Fibroblast of the aortic adventitia (primary cell): Measurements from ENCODE around the gene MAP7D3. TPM values are rescaled to one million over a fixed set of nuclear protein-coding genes. Genes with fewer than 3 reads are reported as not detected.

Source experiments
- DNase-seq: peaks from one replicate; pipeline ENCODE4 v3.0.0-alpha.2; 2010; ENCODE audit warnings: low read depth
- H3K4me3 ChIP-seq: 2 replicates; pipeline ENCODE4 v1.5.1; 2011; ENCODE audit warnings: low read depth, mild to moderate bottlenecking, control low read depth, low read length, moderate library complexity
- total RNA-seq: library from RNA; depleted of rRNA; stranded (reverse); fragments of >200 nt; gene quantifications from 2 replicates; pipeline ENCODE4 v1.2.3, GENCODE V29; 2012; ENCODE audit warnings: low replicate concordance
- TF ChIP-seq, protein P1 (sequence below): IDR thresholded peaks from 2 replicates; pipeline ENCODE4 v1.5.1; 2011; ENCODE audit warnings: mild to moderate bottlenecking, low read length, control low read depth, inconsistent platforms; ENCODE audit not compliant: insufficient read depth

The MAP7D3 gene
- total RNA-seq, 1 donor: 18.6 TPM

DNA sequence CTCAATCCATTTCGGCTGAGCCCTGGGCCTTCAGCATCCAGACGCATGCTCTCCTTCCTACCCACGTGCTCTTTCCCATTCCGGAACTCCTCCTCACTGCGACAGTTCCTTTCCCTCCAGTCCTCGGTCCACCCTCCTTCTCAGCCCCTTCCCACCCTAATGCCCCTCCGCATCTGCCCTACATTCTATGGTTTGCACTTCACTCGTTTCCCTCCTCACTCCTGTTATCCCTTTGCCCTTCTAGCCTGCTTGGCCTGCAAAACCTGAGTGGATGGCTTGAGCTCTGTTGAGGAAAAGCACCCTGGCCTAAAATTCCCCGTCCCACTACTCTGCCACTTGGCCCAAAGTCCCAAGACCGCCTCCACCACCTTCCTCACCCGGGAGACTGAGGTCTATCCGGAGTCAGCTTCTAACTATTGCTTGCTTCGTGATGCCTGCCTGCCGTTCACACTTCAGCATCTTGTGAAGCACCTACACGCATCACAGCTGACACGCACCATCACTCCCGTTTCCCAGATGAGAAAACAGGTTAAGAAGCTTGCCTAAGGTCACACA, 38.6 kb downstream of the MAP7D3 start:
- no peak overlapping the region for H3K4me3 ChIP-seq
- TF ChIP-seq, protein P1, sequence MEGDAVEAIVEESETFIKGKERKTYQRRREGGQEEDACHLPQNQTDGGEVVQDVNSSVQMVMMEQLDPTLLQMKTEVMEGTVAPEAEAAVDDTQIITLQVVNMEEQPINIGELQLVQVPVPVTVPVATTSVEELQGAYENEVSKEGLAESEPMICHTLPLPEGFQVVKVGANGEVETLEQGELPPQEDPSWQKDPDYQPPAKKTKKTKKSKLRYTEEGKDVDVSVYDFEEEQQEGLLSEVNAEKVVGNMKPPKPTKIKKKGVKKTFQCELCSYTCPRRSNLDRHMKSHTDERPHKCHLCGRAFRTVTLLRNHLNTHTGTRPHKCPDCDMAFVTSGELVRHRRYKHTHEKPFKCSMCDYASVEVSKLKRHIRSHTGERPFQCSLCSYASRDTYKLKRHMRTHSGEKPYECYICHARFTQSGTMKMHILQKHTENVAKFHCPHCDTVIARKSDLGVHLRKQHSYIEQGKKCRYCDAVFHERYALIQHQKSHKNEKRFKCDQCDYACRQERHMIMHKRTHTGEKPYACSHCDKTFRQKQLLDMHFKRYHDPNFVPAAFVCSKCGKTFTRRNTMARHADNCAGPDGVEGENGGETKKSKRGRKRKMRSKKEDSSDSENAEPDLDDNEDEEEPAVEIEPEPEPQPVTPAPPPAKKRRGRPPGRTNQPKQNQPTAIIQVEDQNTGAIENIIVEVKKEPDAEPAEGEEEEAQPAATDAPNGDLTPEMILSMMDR: no peak
- no peak for DNase-seq

DNA sequence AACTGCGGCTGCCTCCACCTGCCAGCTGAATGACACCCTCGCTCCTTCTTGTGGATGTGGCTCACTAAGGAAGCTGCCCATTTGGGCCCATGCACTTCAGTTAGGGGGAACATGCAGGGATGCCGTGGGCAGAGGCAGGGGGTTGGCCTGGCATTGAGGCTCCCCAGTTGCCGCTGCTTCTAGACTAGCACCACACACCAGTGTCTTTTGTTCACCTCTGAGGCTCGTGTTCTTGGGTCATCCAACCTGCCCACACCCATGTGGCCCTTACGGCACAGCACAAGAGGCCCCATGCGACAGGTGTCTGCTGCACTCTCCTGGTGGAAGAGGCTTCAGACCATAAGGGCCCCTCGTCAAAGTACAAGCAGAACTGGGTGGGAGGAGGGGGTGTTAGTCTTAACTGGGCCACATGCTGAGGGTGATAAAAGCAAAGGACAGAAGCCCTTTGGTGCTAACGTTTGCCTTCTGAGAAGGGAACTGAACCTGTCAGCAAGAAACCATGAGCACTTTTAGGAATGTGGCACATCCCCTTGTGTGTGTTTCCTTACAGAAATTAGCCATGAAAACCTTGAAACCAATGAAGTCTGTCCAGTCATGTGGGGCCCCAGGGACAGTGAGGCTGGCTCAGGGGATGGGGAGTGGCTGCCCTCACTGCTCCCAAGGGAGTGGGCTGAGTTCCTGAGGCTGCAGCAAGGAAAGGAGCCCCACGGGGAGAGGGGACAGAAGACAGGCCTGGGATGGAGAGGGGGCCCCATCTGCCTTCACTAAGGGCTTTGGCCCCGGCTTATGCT, 39.2 kb downstream of the MAP7D3 start:
- no peak overlapping the region for H3K4me3 ChIP-seq
- TF ChIP-seq, protein P1: no peak
- DNase-seq: no peak

DNA sequence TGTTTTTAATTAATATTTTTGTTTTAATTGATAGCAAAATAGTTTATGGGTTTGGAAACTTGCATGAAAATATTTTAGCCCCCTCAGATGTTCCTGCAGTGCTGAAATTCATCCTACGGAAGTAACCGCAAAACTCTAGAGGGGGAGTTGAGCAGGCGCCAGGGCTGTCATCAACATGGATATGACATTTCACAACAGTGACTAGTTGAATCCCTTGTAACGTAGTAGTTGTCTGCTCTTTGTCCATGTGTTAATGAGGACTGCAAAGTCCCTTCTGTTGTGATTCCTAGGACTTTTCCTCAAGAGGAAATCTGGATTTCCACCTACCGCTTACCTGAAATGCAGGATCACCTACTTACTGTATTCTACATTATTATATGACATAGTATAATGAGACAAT, 40.4 kb downstream of the MAP7D3 start:
- no peak overlapping the region for H3K4me3 ChIP-seq
- TF ChIP-seq, protein P1: no peak
- no peak for DNase-seq

DNA sequence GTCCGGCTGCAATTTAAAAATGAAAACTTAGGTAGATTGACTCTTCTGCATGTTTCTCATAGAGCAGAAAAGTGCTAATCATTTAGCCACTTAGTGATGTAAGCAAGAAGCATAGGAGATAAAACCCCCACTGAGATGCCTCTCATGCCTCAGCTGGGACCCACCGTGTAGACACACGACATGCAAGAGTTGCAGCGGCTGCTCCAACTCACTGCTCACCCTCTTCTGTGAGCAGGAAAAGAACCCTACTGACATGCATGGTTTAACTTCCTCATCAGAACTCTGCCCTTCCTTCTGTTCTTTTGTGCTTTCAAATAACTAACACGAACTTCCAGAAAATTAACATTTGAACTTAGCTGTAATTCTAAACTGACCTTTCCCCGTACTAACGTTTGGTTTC, 41.0 kb downstream of the MAP7D3 start:
- H3K4me3 ChIP-seq: no peak overlapping the region
- DNase-seq: no peak
- TF ChIP-seq, protein P1: no peak

DNA sequence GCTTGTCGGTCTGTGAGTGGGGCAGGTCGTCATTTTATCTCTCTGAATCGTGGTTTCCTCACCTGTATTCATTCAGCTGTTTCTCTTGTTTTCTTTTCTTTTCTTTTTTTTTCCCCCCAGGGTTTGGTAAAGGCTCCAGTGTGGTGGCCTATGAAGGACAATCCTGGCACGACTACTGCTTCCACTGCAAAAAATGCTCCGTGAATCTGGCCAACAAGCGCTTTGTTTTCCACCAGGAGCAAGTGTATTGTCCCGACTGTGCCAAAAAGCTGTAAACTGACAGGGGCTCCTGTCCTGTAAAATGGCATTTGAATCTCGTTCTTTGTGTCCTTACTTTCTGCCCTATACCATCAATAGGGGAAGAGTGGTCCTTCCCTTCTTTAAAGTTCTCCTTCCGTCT, 41.4 kb downstream of the MAP7D3 start:
- H3K4me3 ChIP-seq: no peak overlapping the region
- no peak for DNase-seq
- TF ChIP-seq, protein P1: no peak

DNA sequence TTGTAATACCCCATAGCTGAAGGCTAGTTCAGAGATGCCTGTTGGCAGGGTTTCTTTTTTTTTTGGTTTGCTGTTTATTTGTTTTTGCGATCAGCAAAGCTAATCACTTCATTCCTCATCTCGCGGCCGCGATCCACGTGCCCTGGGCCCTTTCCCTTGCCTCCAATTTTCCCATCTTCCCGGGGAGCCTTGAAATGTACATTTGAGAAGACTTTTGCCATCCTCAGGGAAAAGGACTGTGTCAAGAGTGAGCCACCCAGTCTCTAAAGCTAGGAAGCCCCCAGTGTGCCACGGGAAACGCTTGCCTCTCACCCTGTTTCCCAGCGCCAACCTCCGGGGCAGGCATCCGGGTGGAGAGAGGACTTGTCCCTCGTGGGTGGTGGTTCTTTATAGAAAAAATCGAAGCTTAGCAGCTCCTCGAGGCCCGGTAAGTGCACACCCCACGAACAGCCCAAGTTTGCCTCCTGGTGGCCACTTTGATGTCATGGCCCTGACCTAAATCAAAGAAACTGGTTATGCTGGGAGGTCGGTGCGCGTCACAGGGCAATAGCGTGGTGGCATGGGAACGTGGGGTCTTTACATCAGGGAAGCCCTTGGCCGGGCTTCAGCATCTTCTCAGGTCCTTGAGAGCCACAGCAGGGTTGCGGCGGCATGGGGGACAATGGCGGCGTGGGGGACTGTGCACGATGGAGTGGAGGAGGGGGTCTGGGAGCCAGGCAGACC, 42.0 kb downstream of the MAP7D3 start:
- DNase-seq: peak; percentile 75
- no peak overlapping the region for H3K4me3 ChIP-seq
- TF ChIP-seq, protein P1: peak; percentile 69
